H1 (cell line): ENCODE data around the gene IP6K3. TPM values are rescaled to one million over a fixed set of nuclear protein-coding genes. Genes with fewer than 3 reads are reported as not detected.

Source experiments
- CTCF ChIA-PET: fragments of 300-600 bp; sonication (Branson Sonifier 250); formaldehyde crosslinking; loops from one replicate; lab custom pipeline; 2021; ENCODE audit not compliant: partially characterized antibody; lab: Charles Lee
- POLR2A ChIA-PET: fragments of 300-600 bp; sonication (Branson Sonifier 250); formaldehyde crosslinking; loops from one replicate; lab custom pipeline; 2021; ENCODE audit warnings: inconsistent platforms; ENCODE audit not compliant: partially characterized antibody; lab: Charles Lee
- DNase-seq, 2 experiments: peaks; one replicate each; pipeline versions ENCODE4 v3.0.0 to v3.0.0-alpha.2; 2010 to 2022; ENCODE audit warnings: low spot score in 2 of 2, low read depth in 1 of 2, mixed read lengths in 1 of 2
- FAIRE-seq: peaks from 2 replicates; lab custom pipeline; 2011; peaks lifted over from hg19 to GRCh38; lab: Jason Lieb, UNC
- H2AFZ ChIP-seq: 2 replicates; pipeline ENCODE4 v1.8.1; 2012; ENCODE audit warnings: low read length, inconsistent platforms
- H2AK5ac ChIP-seq: 2 replicates; pipeline ENCODE4 v1.6.1; 2013; ENCODE audit warnings: low read depth, low read length
- H2BK120ac ChIP-seq: replicated peaks from 2 replicates; pipeline ENCODE3; 2013; ENCODE audit warnings: low read depth, low read length, inconsistent platforms
- H2BK12ac ChIP-seq: 2 replicates; pipeline ENCODE4 v1.6.1; 2013; ENCODE audit warnings: low read depth, low read length
- H2BK15ac ChIP-seq: 2 replicates; pipeline ENCODE4 v1.6.1; 2013; ENCODE audit warnings: low read length
- H2BK20ac ChIP-seq: 2 replicates; pipeline ENCODE4 v1.6.1; 2013; ENCODE audit warnings: low read length
- H2BK5ac ChIP-seq: 2 replicates; pipeline ENCODE4 v1.6.1; 2013; ENCODE audit warnings: low read depth, low read length
- H3K14ac ChIP-seq: 2 replicates; pipeline ENCODE4 v1.6.1; 2013; ENCODE audit warnings: inconsistent platforms; ENCODE audit not compliant: insufficient read length
- H3K18ac ChIP-seq: 2 replicates; pipeline ENCODE4 v1.6.1; 2013; ENCODE audit warnings: low read length; ENCODE audit errors: extremely low read depth
- H3K23ac ChIP-seq: 2 replicates; pipeline ENCODE4 v1.6.1; 2013; ENCODE audit warnings: inconsistent platforms; ENCODE audit not compliant: insufficient read length
- H3K23me2 ChIP-seq: 2 replicates; pipeline ENCODE4 v1.6.1; 2013; ENCODE audit warnings: low read depth, low read length
- H3K27ac ChIP-seq: 2 replicates; pipeline ENCODE4 v1.6.1; 2011; ENCODE audit warnings: low read depth, low read length, inconsistent platforms
- H3K27me3 ChIP-seq, 4 experiments: replicated peaks in 1 of 4; 1 replicate in 1 of 4; 2 replicates in 3 of 4; pipeline versions ENCODE4 v1.6.1 to v1.8.1; 2011 to 2013; ENCODE audit warnings: low read length in 3 of 4, mild to moderate bottlenecking in 3 of 4, inconsistent platforms in 2 of 4, mixed read lengths in 2 of 4, moderate library complexity in 1 of 4; ENCODE audit not compliant: control insufficient read depth in 3 of 4, insufficient read depth in 3 of 4; ENCODE audit errors: extremely low read depth in 1 of 4
- H3K36me3 ChIP-seq, 4 experiments: 2 replicates each; pipeline versions ENCODE4 v1.6.1 to v1.8.1; 2011 to 2013; ENCODE audit warnings: mild to moderate bottlenecking in 4 of 4, low read length in 3 of 4, moderate library complexity in 2 of 4, control low read depth in 1 of 4, inconsistent platforms in 1 of 4; ENCODE audit not compliant: insufficient read depth in 4 of 4, control insufficient read depth in 2 of 4
- H3K4ac ChIP-seq: replicated peaks from 2 replicates; pipeline ENCODE3; 2013; ENCODE audit warnings: low read length, low read depth, mixed read lengths, inconsistent platforms; ENCODE audit not compliant: insufficient read length
- H3K4me1 ChIP-seq, 4 experiments: replicated peaks in 1 of 4; 1 replicate in 1 of 4; 2 replicates in 3 of 4; pipeline versions ENCODE4 v1.6.1 to v1.8.1; 2011 to 2013; ENCODE audit warnings: low read length in 3 of 4, inconsistent platforms in 2 of 4, mixed read lengths in 1 of 4; ENCODE audit not compliant: insufficient read depth in 4 of 4, control insufficient read depth in 3 of 4
- H3K4me2 ChIP-seq, 2 experiments: 2 replicates each; pipeline versions ENCODE4 v1.6.1 to v1.8.1; 2011 to 2013; ENCODE audit warnings: low read depth in 2 of 2, low read length in 2 of 2, control low read depth in 1 of 2, inconsistent platforms in 1 of 2, mild to moderate bottlenecking in 1 of 2; ENCODE audit not compliant: insufficient read depth in 1 of 2
- H3K4me3 ChIP-seq, 4 experiments: fragments of 200-600, 300-600 bp in 1 of 4; sonication (generic), shearing (Covaris generic), sonication (Bioruptor Twin) in 1 of 4; 2 replicates each; pipeline versions ENCODE4 v1.5.1 to v1.8.1; 2011 to 2016; ENCODE audit warnings: low read length in 4 of 4, low read depth in 3 of 4, control low read depth in 2 of 4, inconsistent platforms in 2 of 4, mild to moderate bottlenecking in 2 of 4, mixed read lengths in 1 of 4, moderate library complexity in 1 of 4; ENCODE audit not compliant: insufficient read depth in 2 of 4; ENCODE audit errors: extremely low read depth in 1 of 4
- H3K56ac ChIP-seq: replicated peaks from 2 replicates; pipeline ENCODE3; 2013; ENCODE audit warnings: low read depth, mild to moderate bottlenecking, mixed read lengths, low read length, inconsistent platforms; ENCODE audit not compliant: insufficient read length
- H3K79me1 ChIP-seq: 2 replicates; pipeline ENCODE4 v1.6.1; 2013; ENCODE audit warnings: low read depth, low read length, control low read depth
- H3K79me2 ChIP-seq, 2 experiments: 2 replicates each; pipeline versions ENCODE4 v1.6.1 to v1.8.1; 2012 to 2013; ENCODE audit warnings: low read length in 2 of 2, mild to moderate bottlenecking in 2 of 2, inconsistent platforms in 1 of 2; ENCODE audit not compliant: insufficient read depth in 2 of 2, control insufficient read depth in 1 of 2
- H3K9ac ChIP-seq, 4 experiments: replicated peaks in 1 of 4; 1 replicate in 1 of 4; 2 replicates in 3 of 4; pipeline versions ENCODE4 v1.6.1 to v1.8.1; 2011 to 2013; ENCODE audit warnings: low read depth in 3 of 4, low read length in 3 of 4, control low read depth in 2 of 4, mild to moderate bottlenecking in 2 of 4, moderate library complexity in 2 of 4, inconsistent platforms in 1 of 4; ENCODE audit errors: extremely low read depth in 1 of 4
- H3K9me3 ChIP-seq, 2 experiments: 2 replicates each; pipeline versions ENCODE4 v1.6.1 to v1.8.1; 2012 to 2013; ENCODE audit warnings: mild to moderate bottlenecking in 2 of 2, moderate library complexity in 2 of 2, control low read depth in 1 of 2, inconsistent platforms in 1 of 2, low read depth in 1 of 2, low read length in 1 of 2, mixed read lengths in 1 of 2; ENCODE audit not compliant: insufficient read depth in 2 of 2
- H4K20me1 ChIP-seq, 2 experiments: replicated peaks in 1 of 2; 2 replicates each; pipeline versions ENCODE3 to v1.8.1; 2011 to 2013; ENCODE audit warnings: inconsistent platforms in 2 of 2, low read length in 2 of 2, mild to moderate bottlenecking in 1 of 2; ENCODE audit not compliant: insufficient read depth in 2 of 2, control insufficient read depth in 1 of 2
- H4K5ac ChIP-seq: 2 replicates; pipeline ENCODE4 v1.6.1; 2013; ENCODE audit warnings: low read length, low read depth, mixed read lengths, inconsistent platforms; ENCODE audit not compliant: insufficient read length
- H4K8ac ChIP-seq: 2 replicates; pipeline ENCODE4 v1.8.0; 2013; ENCODE audit warnings: mild to moderate bottlenecking, moderate library complexity, low read length, inconsistent platforms; ENCODE audit not compliant: insufficient read depth; ENCODE audit errors: extremely low read depth
- H4K91ac ChIP-seq: replicated peaks from 2 replicates; pipeline ENCODE3; 2013; ENCODE audit warnings: low read length, mixed read lengths, inconsistent platforms; ENCODE audit not compliant: insufficient read length
- CTBP2 ChIP-seq: IDR thresholded peaks from 2 replicates; pipeline ENCODE4 v1.7.0; 2011; ENCODE audit warnings: borderline replicate concordance, mild to moderate bottlenecking, moderate library complexity, mixed read lengths, low read length; ENCODE audit not compliant: insufficient read depth, insufficient read length
- GTF2F1 ChIP-seq: IDR thresholded peaks from 2 replicates; pipeline ENCODE4 v1.6.1; 2012; ENCODE audit warnings: low read depth, low read length, improper control_type of control experiment, borderline replicate concordance
- WGBS, 2 experiments: shearing (Covaris generic) in 1 of 2; methylation state at CpG; one replicate each; pipeline versions ENCODE4 v1.1.6 to v1.1.7; 2013 to 2015; ENCODE audit warnings: low lambda C conversion rate in 2 of 2, mixed read lengths in 2 of 2, inconsistent platforms in 1 of 2, low coverage in 1 of 2, missing lambda C conversion rate in 1 of 2; ENCODE audit not compliant: insufficient replicate concordance in 2 of 2, insufficient coverage in 1 of 2, insufficient read length in 1 of 2; ENCODE audit errors: extremely low coverage in 1 of 2, missing lambda C conversion rate in 1 of 2; 5-methylcytosine and 5-hydroxymethylcytosine counted together
- polyA plus RNA-seq, 7 experiments: library from polyadenylated mRNA; depleted of rRNA in 3 of 7; stranded (reverse) in 5 of 7; unstranded in 2 of 7; fragments of >200 nt in 5 of 7; fragments of 200-250 nt in 2 of 7; gene quantifications; 1 replicate in 5 of 7; 2 replicates in 1 of 7; 4 replicates in 1 of 7; pipeline versions ENCODE4 v1.2.1 to v1.2.3, GENCODE V29; 2011 to 2013; ENCODE audit warnings: missing spikeins in 2 of 7, mixed read lengths in 2 of 7
- total RNA-seq: library from RNA; stranded (reverse); fragmentation: NEBNext Ultra II Directional; extraction: Animal tissue kit (Norgen Biotek cat#: 25700); gene quantifications from 2 replicates; pipeline ENCODE4 v1.2.1, GENCODE V29; 2021

IP6K3 gene
- total and polyA plus RNA-seq, 2 of the 8 experiments (the other 6 are each of a cell fraction or from before 2014, with no cell fraction given): 0.22 to 0.73 TPM

GRCh38 chr6:33783781-33784520 is 37.2 kb upstream of the IP6K3 start:
- Histone ChIP-seq H3K4me3 (no peak overlapping the region), H2BK120ac (no peak overlapping the region), H2BK20ac (no peak overlapping the region), H3K9ac (no peak overlapping the region), H4K5ac (no peak overlapping the region), H4K20me1 (peaks cover 0 to 2% of the 10 kb centered on the region in 2 experiments), H3K36me3 (peaks cover 18 to 63% (median 33%) of the 10 kb centered on the region in 4 experiments), H2BK12ac (no peak overlapping the region), H2BK15ac (no peak overlapping the region), H2AK5ac (no peak overlapping the region), H3K4me2 (no peak overlapping the region), H3K23me2 (no peaks in the 10 kb centered on the region; the same call in 1 of the 2 replicates), H3K79me2 (peaks cover 11 to 45% of the 10 kb centered on the region in 2 experiments), H3K14ac (no peak overlapping the region), H3K79me1 (peaks cover 8% of the 10 kb centered on the region), H2AFZ (no peak overlapping the region), H3K27me3 (no peaks in the 10 kb centered on the region), H4K8ac (no peak overlapping the region), H3K9me3 (no peaks in the 10 kb centered on the region), H3K4ac (no peak overlapping the region), H3K4me1 (peaks cover 28 to 68% (median 40%) of the 10 kb centered on the region in 4 experiments), H4K91ac (no peak overlapping the region), H3K18ac (no peak overlapping the region), H3K27ac (no peak overlapping the region), H2BK5ac (no peak overlapping the region), H3K56ac (no peak overlapping the region), H3K23ac (no peak overlapping the region)
- ChIA-PET CTCF (interaction anchor here (0.5 to 6.6 kb wide), 3 partner anchors 14 to 385 kb away, joined by 3 to 105 read pairs (median 19); no protein-coding TSS in a partner anchor), POLR2A (interaction anchor here (1.1 to 7.6 kb wide), 2 partner anchors 11 to 15 kb away, joined by 3 to 101 read pairs; no protein-coding TSS in a partner anchor)
- TF ChIP-seq GTF2F1 (no peak), CTBP2 (no peak)
- DNase-seq: no peak
- no peak for FAIRE-seq
- 92% methylated on average over 10 of the region's 10 CpGs; no CpG with 5 or more reads in 1 of the 2 experiments for WGBS, 2 experiments
